DMS53 treated with DMSO at 0.1 percent for 48 hours (cell line): ENCODE data around the gene RBMY1D.
"Not testable (repeated sequence)": the region's sequence is repeated elsewhere in the genome, so short reads cannot be mapped to it uniquely, and the experiment has no call there.

Experiments used
- DNase-seq: peaks from one replicate; lab custom pipeline; 2025; ENCODE audit not compliant: unreplicated experiment; lab: John Stamatoyannopoulos, UW

The RBMY1D gene

GRCh38 chrY:21894426-21894825 is at the start of gene RBMY1D:
RBMY1D (minus strand) TSS chrY:21894526; CDS start chrY:21892513, 2,013 bp downstream.
- DNase-seq: not testable (repeated sequence)

- not testable (repeated sequence) for DNase-seq
Measured at GRCh38 chrY:21917932-21918331, 23.6 kb upstream of the RBMY1D start, which contains the start of gene RBMY1E. RBMY1E (minus strand) TSS chrY:21918032; CDS start chrY:21916054, 1,978 bp downstream.

- not testable (repeated sequence) for DNase-seq
Measured at GRCh38 chrY:21869407-21870076, 24.8 kb downstream of the RBMY1D start.

- DNase-seq: no peak
Measured at GRCh38 chrY:21845481-21845880, 48.8 kb downstream of the RBMY1D start.

GRCh38 chrY:21842090-21842489 is 52.2 kb downstream of the RBMY1D start:
- DNase-seq: no peak

- DNase-seq: no peak
Measured at GRCh38 chrY:21839489-21839888, 54.8 kb downstream of the RBMY1D start.

GRCh38 chrY:21836343-21836742 is 58.0 kb downstream of the RBMY1D start:
- DNase-seq: no peak

GRCh38 chrY:21835052-21835451 is 59.3 kb downstream of the RBMY1D start:
- DNase-seq: no peak
